Heart left ventricle (tissue), 13 donors: ENCODE measurements around the gene CCNL1.

Source experiments
- POLR2A ChIP-seq, 2 donors: fragments of 450-650 bp; IDR thresholded peaks; one replicate each; pipeline ENCODE4 v1.6.1; 2017; ENCODE audit warnings: antibody characterized with exemption in 2 of 2, mild to moderate bottlenecking in 2 of 2, moderate library complexity in 2 of 2
- TF ChIP-seq, protein P1 (sequence below), 12 donors: fragments of 200-600 bp; sonication (generic) in 4 of 12; IDR thresholded peaks; one replicate each; pipeline versions ENCODE4 v1.5.0 to v1.8.0; 2018 to 2022; ENCODE audit warnings: antibody characterized with exemption in 12 of 12, mild to moderate bottlenecking in 5 of 12
- donor health status: ischemic (EF 13 %, LVEDD 7.1; RV severe dilation, severe dysfunction).
- donor health status: DM: no; HTN: yes; CAD: no.
- donor health status: DM: no; HTN: no; CAD: no.
- donor health status: ischemic (EF 25% LVEDD 6.9; RV normal size, moderate dysfunction).
- donor health status: ischemic (EF 25% LVEDD 5.7; RV mildly dilated, moderate dysfunction).
- donor health status: ischemic (EF 35%, LVEDD 5.7; RV mildly dilated, moderate dysfunction).
- donor health status: nonischemic (EF 11% LVEDD 7.7; RV severe dilation, severe dysfunction).
- donor health status: DM: yes; HTN: yes; CAD: no.
- donor health status: PGD.
- donor health status: ischemic (EF 29% LVEDD 5.4; RV normal size, mild dysfunction).
- donor health status: nonischemic (EF 23%, LVEDD 6.1; RV moderate dilation, normal function).

DNA sequence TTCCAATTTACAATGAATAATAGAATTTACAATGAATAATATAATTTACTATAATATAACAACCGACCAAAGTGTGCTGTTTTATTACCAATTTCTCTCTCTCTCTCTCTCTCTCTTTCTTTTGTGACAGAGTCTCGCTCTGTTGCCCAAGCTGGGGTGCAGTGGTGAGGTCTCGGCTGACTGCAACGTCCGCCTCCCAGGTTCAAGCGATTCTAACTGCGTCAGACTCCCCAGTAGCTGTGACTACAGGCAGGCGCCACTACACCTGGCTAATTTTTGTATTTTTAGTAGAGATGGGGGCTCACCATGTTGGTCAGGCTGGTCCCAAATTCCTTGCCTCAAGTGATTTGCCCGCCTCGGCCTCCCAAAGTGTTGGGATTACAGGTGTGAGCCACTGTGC, 17.0 kb upstream of the CCNL1 start:
- no peak for TF ChIP-seq POLR2A (IDR thresholded peaks at IDR 0.05)
- TF ChIP-seq, protein P1, sequence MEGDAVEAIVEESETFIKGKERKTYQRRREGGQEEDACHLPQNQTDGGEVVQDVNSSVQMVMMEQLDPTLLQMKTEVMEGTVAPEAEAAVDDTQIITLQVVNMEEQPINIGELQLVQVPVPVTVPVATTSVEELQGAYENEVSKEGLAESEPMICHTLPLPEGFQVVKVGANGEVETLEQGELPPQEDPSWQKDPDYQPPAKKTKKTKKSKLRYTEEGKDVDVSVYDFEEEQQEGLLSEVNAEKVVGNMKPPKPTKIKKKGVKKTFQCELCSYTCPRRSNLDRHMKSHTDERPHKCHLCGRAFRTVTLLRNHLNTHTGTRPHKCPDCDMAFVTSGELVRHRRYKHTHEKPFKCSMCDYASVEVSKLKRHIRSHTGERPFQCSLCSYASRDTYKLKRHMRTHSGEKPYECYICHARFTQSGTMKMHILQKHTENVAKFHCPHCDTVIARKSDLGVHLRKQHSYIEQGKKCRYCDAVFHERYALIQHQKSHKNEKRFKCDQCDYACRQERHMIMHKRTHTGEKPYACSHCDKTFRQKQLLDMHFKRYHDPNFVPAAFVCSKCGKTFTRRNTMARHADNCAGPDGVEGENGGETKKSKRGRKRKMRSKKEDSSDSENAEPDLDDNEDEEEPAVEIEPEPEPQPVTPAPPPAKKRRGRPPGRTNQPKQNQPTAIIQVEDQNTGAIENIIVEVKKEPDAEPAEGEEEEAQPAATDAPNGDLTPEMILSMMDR (IDR thresholded peaks at IDR 0.05): no peak
